Fibroblast of gingiva (primary cell): Measurements from ENCODE around the gene TTC7B.

ENCODE experiments used
- DNase-seq: peaks from one replicate; pipeline ENCODE4 v3.0.0-alpha.2; 2011; ENCODE audit warnings: low read depth

Gene TTC7B

GRCh38 chr14:90805084-90805391 lies 11.2 kb downstream of the TTC7B start:
- no peak for DNase-seq

- DNase-seq = no peak
Observed at GRCh38 chr14:90804292-90805083, 11.7 kb downstream of the TTC7B start.

- DNase-seq = no peak
Observed at GRCh38 chr14:90803249-90803648, 13.0 kb downstream of the TTC7B start.

- DNase-seq = no peak
Observed at GRCh38 chr14:90799420-90799819, 16.8 kb downstream of the TTC7B start.

- DNase-seq = no peak
Observed at GRCh38 chr14:90797919-90798318, 18.3 kb downstream of the TTC7B start.

GRCh38 chr14:90797451-90797850 lies 18.8 kb downstream of the TTC7B start:
- peak; percentile 26 for DNase-seq

GRCh38 chr14:90796329-90796728 lies 19.9 kb downstream of the TTC7B start:
- DNase-seq = no peak

- DNase-seq = peak; percentile 69
Observed at GRCh38 chr14:90795744-90796143, 20.5 kb downstream of the TTC7B start.

GRCh38 chr14:90791486-90791885 lies 24.7 kb downstream of the TTC7B start:
- DNase-seq = peak; percentile 45

GRCh38 chr14:90788031-90788430 lies 28.2 kb downstream of the TTC7B start:
- DNase-seq = no peak

- DNase-seq = no peak
Observed at GRCh38 chr14:90785876-90786450, 30.3 kb downstream of the TTC7B start.

- DNase-seq = peak; percentile 26
Observed at GRCh38 chr14:90785471-90785870, 30.8 kb downstream of the TTC7B start.

- no peak for DNase-seq
Observed at GRCh38 chr14:90784621-90785270, 31.5 kb downstream of the TTC7B start.

GRCh38 chr14:90783344-90783743 lies 32.9 kb downstream of the TTC7B start:
- DNase-seq = no peak

- DNase-seq = no peak
Observed at GRCh38 chr14:90782892-90783291, 33.3 kb downstream of the TTC7B start.

- no peak for DNase-seq
Observed at GRCh38 chr14:90781876-90782275, 34.4 kb downstream of the TTC7B start.

- DNase-seq = peak; percentile 63
Observed at GRCh38 chr14:90781344-90781761, 34.9 kb downstream of the TTC7B start.

- no peak for DNase-seq
Observed at GRCh38 chr14:90780519-90780918, 35.7 kb downstream of the TTC7B start.

GRCh38 chr14:90778571-90779255 lies 37.5 kb downstream of the TTC7B start:
- DNase-seq = no peak

- no peak for DNase-seq
Observed at GRCh38 chr14:90777830-90778485, 38.3 kb downstream of the TTC7B start.

- DNase-seq = no peak
Observed at GRCh38 chr14:90777358-90777757, 38.9 kb downstream of the TTC7B start.

GRCh38 chr14:90775441-90775840 lies 40.8 kb downstream of the TTC7B start:
- no peak for DNase-seq
